Activated CD8-positive, alpha-beta T cell treated with anti-CD3 and anti-CD28 coated beads for 36 hours (primary cell): ENCODE measurements around the gene FXYD3. TPM values are rescaled to one million over a fixed set of nuclear protein-coding genes. Genes with fewer than 3 reads are reported as not detected.

Experiments
- ATAC-seq: fragments of 200-7000 bp; cut with Tn5 transposase; one replicate; pipeline ENCODE4 v1.10.0; 2021; ENCODE audit warnings: mild to moderate bottlenecking, moderate library complexity
- CTCF ChIA-PET: fragments of 350-600 bp; sonication (Branson Sonifier 250); formaldehyde crosslinking; loops from one replicate; lab custom pipeline; 2021; ENCODE audit warnings: antibody characterized with exemption; lab: Charles Lee
- POLR2A ChIA-PET: fragments of 350-600 bp; sonication (Branson Sonifier 250); formaldehyde crosslinking; loops from one replicate; lab custom pipeline; 2021; ENCODE audit warnings: antibody characterized with exemption; lab: Charles Lee
- DNase-seq: peaks from one replicate; pipeline ENCODE4 v3.0.0-alpha.2; 2020
- H3K27ac Mint-ChIP-seq: one replicate; pipeline ENCODE4 v1.8.0; 2021; ENCODE audit warnings: mild to moderate bottlenecking, mixed read lengths
- H3K27me3 Mint-ChIP-seq: one replicate; pipeline ENCODE4 v1.8.0; 2021; ENCODE audit warnings: mixed read lengths
- H3K36me3 Mint-ChIP-seq: one replicate; pipeline ENCODE4 v1.8.0; 2021; ENCODE audit warnings: low read depth, mixed read lengths
- H3K4me1 Mint-ChIP-seq: one replicate; pipeline ENCODE4 v1.8.0; 2021; ENCODE audit warnings: low read depth, mixed read lengths
- H3K4me3 Mint-ChIP-seq: one replicate; pipeline ENCODE4 v1.8.0; 2021; ENCODE audit warnings: mild to moderate bottlenecking, moderate library complexity, mixed read lengths
- H3K9me3 Mint-ChIP-seq: one replicate; pipeline ENCODE4 v1.8.0; 2021; ENCODE audit warnings: mixed read lengths
- intact Hi-C: fragments of 100-400 bp; cut with micrococcal nuclease; formaldehyde crosslinking; loops from one replicate; pipeline ENCODE4 v1.10.0; 2022
- total RNA-seq, 2 experiments: library from RNA; stranded (reverse); gene quantifications; one replicate each; pipeline ENCODE4 v1.2.3, GENCODE V29; 2021
- TF ChIP-seq, protein P1 (sequence below): fragments of 200-600 bp; IDR thresholded peaks from one replicate; pipeline ENCODE4 v1.8.0; 2022; ENCODE audit warnings: antibody characterized with exemption, mild to moderate bottlenecking

Gene FXYD3
- total RNA-seq, 2 experiments from 2014 or later = not detected

DNA sequence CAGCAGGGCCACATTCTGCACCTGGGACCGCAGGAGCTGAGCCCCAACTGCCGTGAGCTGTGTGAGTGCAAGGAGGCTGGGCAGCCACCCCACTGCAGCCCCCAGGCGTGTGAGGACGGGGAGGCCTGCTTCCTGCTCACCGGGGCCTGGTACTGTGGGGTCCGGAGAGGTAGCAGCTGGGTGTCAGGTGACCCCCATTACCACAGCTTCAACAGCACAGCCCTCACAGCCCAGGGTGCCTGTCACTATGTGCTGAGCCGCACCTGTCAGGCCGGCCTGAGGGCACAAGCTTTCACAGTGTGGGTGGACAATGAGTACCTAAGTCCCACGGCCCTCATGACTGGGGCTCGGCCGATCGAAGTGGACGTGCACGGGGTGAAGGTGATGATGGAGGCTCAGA lies 35.8 kb upstream of the FXYD3 start:
- H3K9me3 Mint-ChIP-seq = no peaks in the 10 kb centered on the region
- intact Hi-C loops = no loop called here
- no peaks in the 10 kb centered on the region for H3K4me1 Mint-ChIP-seq
- DNase-seq (no peak), ATAC-seq (no peak)
- ChIA-PET POLR2A (no interaction called here), CTCF (interaction anchor here (0.7 to 2.0 kb wide), 3 partner anchors 12 to 35 kb away, joined by 3 to 9 read pairs (median 3); no protein-coding TSS in a partner anchor)
- no peak overlapping the region for H3K4me3 Mint-ChIP-seq
- no peak overlapping the region for H3K27ac Mint-ChIP-seq
- H3K27me3 Mint-ChIP-seq = no peaks in the 10 kb centered on the region
- no peaks in the 10 kb centered on the region for H3K36me3 Mint-ChIP-seq
- TF ChIP-seq, protein P1, sequence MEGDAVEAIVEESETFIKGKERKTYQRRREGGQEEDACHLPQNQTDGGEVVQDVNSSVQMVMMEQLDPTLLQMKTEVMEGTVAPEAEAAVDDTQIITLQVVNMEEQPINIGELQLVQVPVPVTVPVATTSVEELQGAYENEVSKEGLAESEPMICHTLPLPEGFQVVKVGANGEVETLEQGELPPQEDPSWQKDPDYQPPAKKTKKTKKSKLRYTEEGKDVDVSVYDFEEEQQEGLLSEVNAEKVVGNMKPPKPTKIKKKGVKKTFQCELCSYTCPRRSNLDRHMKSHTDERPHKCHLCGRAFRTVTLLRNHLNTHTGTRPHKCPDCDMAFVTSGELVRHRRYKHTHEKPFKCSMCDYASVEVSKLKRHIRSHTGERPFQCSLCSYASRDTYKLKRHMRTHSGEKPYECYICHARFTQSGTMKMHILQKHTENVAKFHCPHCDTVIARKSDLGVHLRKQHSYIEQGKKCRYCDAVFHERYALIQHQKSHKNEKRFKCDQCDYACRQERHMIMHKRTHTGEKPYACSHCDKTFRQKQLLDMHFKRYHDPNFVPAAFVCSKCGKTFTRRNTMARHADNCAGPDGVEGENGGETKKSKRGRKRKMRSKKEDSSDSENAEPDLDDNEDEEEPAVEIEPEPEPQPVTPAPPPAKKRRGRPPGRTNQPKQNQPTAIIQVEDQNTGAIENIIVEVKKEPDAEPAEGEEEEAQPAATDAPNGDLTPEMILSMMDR = no peak

GRCh38 chr19:35080613-35081170 lies 34.9 kb upstream of the FXYD3 start:
- intact Hi-C loops = no loop called here
- no peaks in the 10 kb centered on the region for H3K36me3 Mint-ChIP-seq
- H3K27ac Mint-ChIP-seq = no peak overlapping the region
- ChIA-PET CTCF (interaction anchor here (0.7 to 2.0 kb wide), 3 partner anchors 13 to 36 kb away, joined by 3 to 9 read pairs (median 3); no protein-coding TSS in a partner anchor), POLR2A (no interaction called here)
- H3K27me3 Mint-ChIP-seq = no peaks in the 10 kb centered on the region
- TF ChIP-seq, protein P1 = no peak
- DNase-seq = no peak
- H3K4me3 Mint-ChIP-seq = no peak overlapping the region
- peaks cover 3% of the 10 kb centered on the region for H3K4me1 Mint-ChIP-seq
- no peaks in the 10 kb centered on the region for H3K9me3 Mint-ChIP-seq
- no peak for ATAC-seq

- Mint-ChIP-seq H3K27me3 (no peaks in the 10 kb centered on the region), H3K36me3 (no peaks in the 10 kb centered on the region), H3K4me3 (no peak overlapping the region), H3K9me3 (no peaks in the 10 kb centered on the region), H3K4me1 (peaks cover 7% of the 10 kb centered on the region), H3K27ac (no peak overlapping the region)
- DNase-seq (no peak), ATAC-seq (no peak)
- POLR2A ChIA-PET = no interaction called here
- TF ChIP-seq, protein P1 = no peak
- CTCF ChIA-PET = interaction anchor here (0.9 to 1.7 kb wide), 2 partner anchors 11 to 37 kb away, joined by 4 read pairs; no protein-coding TSS in a partner anchor
- intact Hi-C loops = no loop called here
Measured at GRCh38 chr19:35081201-35081600, 34.4 kb upstream of the FXYD3 start.

DNA sequence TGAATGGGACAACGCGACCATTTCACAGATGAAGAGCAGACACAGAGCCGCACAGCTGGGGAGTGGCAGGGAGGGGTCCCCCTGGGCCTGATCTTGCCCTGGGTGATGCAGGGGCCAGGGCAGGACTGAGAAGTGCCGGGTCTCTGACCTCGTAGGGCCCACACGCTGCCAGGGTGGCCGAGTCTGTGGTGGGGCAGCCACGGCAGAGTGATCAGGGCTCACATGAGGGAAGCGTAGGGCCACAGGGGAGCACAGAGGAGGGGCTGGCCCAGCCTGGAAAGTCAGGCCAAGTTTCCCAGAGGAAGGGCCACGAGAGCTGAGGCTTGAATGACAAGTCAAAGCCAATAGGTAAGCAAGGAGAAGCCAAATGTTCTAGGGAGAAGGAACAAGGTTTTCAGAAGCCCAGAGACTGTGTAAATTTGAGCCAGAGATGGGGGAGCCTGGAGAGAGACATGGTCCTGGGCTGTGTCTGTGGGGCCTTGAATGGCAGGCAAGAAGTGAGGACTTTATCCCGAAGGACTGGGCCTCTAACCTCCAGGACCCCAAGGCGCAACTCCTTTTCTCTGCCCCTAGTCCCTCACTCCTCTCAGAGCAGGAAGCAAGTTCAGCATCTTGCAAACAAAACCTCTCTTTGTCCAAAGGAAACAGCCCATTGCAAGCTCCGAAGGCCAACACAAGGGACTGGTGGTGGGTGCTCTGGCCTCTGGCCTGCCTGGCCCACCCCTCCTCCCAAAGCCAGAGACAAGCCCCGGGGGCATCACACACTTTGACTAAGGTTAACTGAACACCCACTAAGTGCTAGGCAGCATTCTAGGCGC lies 31.7 kb upstream of the FXYD3 start:
- TF ChIP-seq, protein P1 = no peak
- DNase-seq (no peak), ATAC-seq (no peak)
- intact Hi-C loops = no loop called here
- Mint-ChIP-seq H3K27me3 (no peaks in the 10 kb centered on the region), H3K9me3 (no peaks in the 10 kb centered on the region), H3K4me3 (no peak overlapping the region), H3K36me3 (no peaks in the 10 kb centered on the region), H3K4me1 (peaks cover 9% of the 10 kb centered on the region), H3K27ac (no peak overlapping the region)
- ChIA-PET POLR2A (no interaction called here), CTCF (interaction anchor here (1.1 to 3.3 kb wide), 2 partner anchors 17 kb away, joined by 4 to 21 read pairs; no protein-coding TSS in a partner anchor)

GRCh38 chr19:35084509-35084762 lies 31.2 kb upstream of the FXYD3 start:
- Mint-ChIP-seq H3K27me3 (no peaks in the 10 kb centered on the region), H3K4me1 (peaks cover 9% of the 10 kb centered on the region), H3K9me3 (no peaks in the 10 kb centered on the region), H3K4me3 (no peak overlapping the region), H3K27ac (no peak overlapping the region), H3K36me3 (no peaks in the 10 kb centered on the region)
- TF ChIP-seq, protein P1 = no peak
- intact Hi-C loops = no loop called here
- POLR2A ChIA-PET = no interaction called here
- CTCF ChIA-PET = interaction anchor here (2.3 to 3.3 kb wide), 2 partner anchors 17 to 29 kb away, joined by 8 to 21 read pairs; no protein-coding TSS in a partner anchor
- no peak for DNase-seq
- no peak for ATAC-seq
